Stimulated activated CD8-positive, alpha-beta memory T cell treated with anti-CD3 and anti-CD28 coated beads, Interleukin-12 subunit alpha, Interleukin-12 subunit beta, amount 100 ng/mL, for 24 hours (primary cell): Measurements from ENCODE around the gene FABP6.
"Not testable (repeated sequence)": the region's sequence is repeated elsewhere in the genome, so short reads cannot be mapped to it uniquely, and the experiment has no call there.

ENCODE experiments used
- DNase-seq: peaks from one replicate; pipeline ENCODE4 v3.0.0-alpha.2; 2020; ENCODE audit errors: extremely low read depth

FABP6 gene

DNA sequence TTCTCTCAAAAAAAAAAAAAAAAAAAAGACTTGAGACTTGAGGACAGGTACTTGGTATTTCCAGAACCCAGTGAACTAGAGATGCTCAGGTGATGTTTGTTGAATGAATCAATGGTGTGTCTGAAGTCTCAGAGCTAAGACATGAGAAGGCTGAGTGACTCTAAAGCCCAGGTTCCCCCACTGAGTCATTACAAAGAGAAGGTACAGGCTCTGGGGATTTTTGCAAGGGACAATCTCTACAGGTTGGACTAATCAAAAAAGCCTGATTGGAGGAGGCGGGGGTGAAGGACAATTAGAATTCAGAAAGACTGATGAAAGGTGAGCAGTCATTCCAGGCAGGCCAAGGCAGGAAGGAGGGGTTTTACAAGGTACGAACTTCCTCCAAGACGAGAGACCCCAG lies 8.2 kb upstream of the FABP6 start:
- DNase-seq, result no peak

GRCh38 chr5:160227012-160227411 lies 2.3 kb upstream of the FABP6 start:
- DNase-seq, result no peak

- no peak for DNase-seq
These were observed 1.6 kb downstream of the FABP6 start for GRCh38 chr5:160230686-160231527.

- DNase-seq, result no peak
These were observed 2.6 kb downstream of the FABP6 start for GRCh38 chr5:160231783-160232342.

GRCh38 chr5:160233215-160233614 lies 3.9 kb downstream of the FABP6 start:
- DNase-seq, result no peak

GRCh38 chr5:160235731-160236130 lies 6.4 kb downstream of the FABP6 start:
- no peak for DNase-seq

- DNase-seq, result no peak
These were observed 8.3 kb downstream of the FABP6 start for GRCh38 chr5:160237571-160238093.

DNA sequence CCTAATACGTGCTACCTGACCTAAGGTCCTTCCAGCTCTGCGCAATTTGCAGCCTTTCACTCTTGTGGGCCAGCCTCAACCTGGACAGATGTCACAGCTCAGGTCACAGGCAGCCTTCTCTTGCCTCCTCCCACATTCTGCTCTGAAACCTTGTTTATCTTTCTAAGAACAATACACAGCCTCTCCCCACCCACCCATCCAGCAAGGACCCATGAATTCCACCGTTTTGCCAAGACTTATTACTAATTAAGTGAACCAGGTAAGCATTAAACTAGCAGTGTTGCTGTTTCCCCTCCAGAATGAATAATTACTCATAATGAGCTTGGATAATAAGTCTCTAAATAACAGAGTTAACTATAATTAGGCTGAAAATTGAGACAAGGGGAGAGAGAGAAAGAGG lies 11.0 kb downstream of the FABP6 start:
- no peak for DNase-seq

DNA sequence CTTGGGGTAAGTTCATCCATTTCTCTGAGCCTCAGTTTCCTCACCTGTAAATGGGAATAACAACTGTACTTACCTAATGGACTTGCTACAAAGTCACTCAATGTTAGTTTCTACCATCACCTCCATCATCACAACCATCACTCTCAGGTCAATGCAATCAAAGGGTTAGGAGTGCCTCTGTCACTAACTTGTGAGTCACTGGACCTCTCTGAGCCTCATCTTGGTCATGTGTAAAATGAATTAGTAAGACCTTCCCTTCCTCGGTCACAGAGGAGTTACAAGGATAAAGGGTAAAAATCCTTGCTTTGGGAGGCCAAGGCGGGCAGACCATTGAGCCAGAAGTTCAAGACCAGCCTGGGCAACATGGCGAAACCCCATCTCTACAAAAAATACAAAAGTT lies 12.8 kb downstream of the FABP6 start:
- DNase-seq, result no peak

GRCh38 chr5:160245506-160246086 lies 16.3 kb downstream of the FABP6 start:
- no peak for DNase-seq

GRCh38 chr5:160249570-160249969 lies 20.3 kb downstream of the FABP6 start:
- DNase-seq, result not testable (repeated sequence)

- no peak for DNase-seq
These were observed 20.9 kb downstream of the FABP6 start for GRCh38 chr5:160250226-160250625.

- no peak for DNase-seq
These were observed 21.5 kb downstream of the FABP6 start for GRCh38 chr5:160250826-160251225.

DNA sequence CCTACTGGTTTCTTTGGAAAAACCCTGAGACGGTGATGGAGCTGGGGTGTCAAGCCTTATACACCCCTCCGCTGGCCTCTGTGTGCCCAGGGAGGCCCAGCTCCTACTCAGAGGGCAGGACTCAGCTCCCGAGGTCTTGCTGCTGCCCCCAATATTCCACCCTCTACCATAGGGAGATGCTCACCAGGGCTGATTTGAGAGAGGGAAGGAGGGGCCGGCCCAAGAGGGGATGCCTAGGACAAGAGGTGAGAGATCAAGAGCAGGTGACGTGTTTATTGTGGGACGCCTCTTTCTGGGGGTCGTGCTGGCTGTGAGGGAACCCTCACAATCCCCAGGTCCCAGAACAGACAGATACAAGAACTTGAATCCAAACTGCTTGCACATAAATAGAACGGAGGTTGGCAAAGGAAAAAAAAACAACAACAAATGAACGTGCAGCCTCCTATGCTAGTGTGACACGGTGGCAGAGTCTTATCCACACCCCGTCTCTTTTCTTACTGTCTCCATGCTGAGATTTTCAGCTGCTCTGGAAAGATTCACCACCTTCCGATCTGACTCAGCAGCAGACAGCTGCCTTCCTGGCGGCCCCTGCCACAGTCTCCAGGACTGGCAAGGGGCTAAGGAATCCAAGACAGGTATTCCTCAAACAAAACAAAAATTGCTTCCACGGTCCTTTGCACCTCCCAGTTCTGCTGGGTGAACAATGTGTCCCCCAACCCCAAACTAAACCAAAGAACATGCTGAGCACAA lies 22.3 kb downstream of the FABP6 start:
- no peak for DNase-seq

GRCh38 chr5:160252916-160253315 lies 23.6 kb downstream of the FABP6 start:
- DNase-seq, result no peak

DNA sequence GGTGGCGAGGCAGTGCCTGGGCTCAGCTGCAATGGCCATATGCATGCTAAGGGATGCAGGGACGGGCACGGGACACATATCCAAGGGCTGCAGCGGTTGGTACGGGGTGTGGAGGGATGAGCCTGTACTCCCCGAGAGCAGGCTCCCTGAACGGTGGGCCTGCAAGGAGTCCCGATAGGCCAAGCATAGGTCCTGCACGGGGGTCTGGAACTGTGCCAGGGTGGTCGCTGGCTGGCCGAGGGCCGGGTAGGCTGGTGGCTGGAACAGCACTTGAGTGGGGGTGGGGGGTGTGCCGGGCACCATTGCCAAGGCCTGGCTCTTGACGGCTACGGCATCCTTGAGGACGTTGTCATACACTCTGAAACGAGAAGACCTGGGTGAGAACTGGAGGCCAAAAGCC lies 24.1 kb downstream of the FABP6 start:
- DNase-seq, result no peak

DNA sequence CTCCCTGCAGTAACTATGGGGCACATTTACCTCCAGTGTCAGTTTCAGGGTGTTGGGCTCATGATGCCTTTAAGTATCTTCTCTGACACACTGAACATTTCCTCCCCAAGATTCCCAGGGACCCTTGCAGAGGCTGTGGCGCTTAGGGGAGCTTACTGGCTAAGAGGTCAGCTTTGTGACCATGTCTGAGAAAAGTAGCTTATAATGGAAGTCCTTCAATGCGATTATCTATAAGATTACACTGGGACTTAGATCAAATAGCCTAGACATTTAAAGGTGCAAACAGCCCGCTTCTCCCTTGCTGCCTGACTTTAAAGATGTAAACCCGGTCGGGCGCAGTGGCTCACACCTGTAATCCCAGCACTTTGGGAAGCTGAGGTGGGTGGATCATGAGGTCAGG lies 25.4 kb downstream of the FABP6 start:
- DNase-seq, result no peak

- DNase-seq, result no peak
These were observed 30.0 kb downstream of the FABP6 start for GRCh38 chr5:160259341-160259740.

- DNase-seq, result no peak
These were observed 30.9 kb downstream of the FABP6 start for GRCh38 chr5:160260006-160260775.

DNA sequence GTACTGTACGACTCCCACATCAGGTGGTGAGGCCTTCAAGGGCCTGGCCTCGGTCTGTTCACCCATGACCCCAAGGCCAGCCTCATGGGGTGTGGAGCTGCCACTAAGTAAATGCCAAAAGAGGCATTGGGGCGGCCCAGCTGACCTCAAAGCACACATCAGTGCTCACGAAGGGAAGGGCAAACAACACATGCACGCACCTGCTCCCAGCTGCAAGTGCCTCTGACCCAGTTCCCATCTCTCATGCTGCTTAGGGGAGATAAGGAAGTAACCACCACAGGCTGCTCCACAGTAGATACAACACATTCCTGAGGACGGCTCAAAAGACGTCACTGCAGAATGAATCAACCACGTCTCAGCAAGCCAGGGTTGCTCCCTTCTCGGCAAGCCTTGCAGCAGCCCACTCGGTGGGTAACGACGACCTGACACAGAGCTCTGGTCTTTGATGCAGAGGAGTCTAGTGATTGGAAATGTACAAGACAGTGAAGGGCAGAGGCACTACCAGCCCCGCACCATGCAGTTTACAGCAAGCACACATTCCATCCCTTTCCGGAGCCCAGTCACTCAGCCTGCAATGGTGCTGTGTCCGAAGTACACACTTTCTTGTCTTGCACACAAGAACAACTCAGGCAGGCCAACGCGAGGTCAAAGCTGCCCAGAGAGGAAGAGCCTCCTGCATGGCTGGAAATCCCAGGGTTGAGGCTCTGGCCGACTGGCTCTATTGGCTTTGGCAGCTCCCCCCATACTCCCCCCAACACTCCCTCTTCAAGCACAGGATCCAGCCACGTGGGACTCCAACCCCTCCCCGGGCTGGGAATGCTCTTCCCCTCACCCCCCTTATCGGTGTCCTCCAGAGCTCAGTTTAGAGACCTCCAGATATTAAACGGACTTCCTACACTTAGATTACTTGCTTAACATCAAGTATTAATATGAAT lies 31.8 kb downstream of the FABP6 start:
- no peak for DNase-seq
